Left lobe of liver (tissue), 2 donors: ENCODE data around the gene ZNF575. TPM values are rescaled to one million over a fixed set of nuclear protein-coding genes. Genes with fewer than 3 reads are reported as not detected.

ENCODE experiments used
- ATAC-seq: fragments of 200-7000 bp; cut with Tn5 transposase; one replicate; pipeline ENCODE4 v1.9.1; 2020; ENCODE audit warnings: mild to moderate bottlenecking, moderate library complexity
- DNase-seq: peaks from one replicate; pipeline ENCODE4 v3.0.0-alpha.2; 2020; ENCODE audit warnings: low spot score
- total RNA-seq: library from RNA; stranded (reverse); gene quantifications from one replicate; pipeline ENCODE4 v1.2.1, GENCODE V29; 2021
- donor health status: DM: no; HTN: no; CAD: no; lungs with moderate emphysema.
- donor health status: DM: no; HTN: yes; CAD: no.

The ZNF575 gene, protein sequence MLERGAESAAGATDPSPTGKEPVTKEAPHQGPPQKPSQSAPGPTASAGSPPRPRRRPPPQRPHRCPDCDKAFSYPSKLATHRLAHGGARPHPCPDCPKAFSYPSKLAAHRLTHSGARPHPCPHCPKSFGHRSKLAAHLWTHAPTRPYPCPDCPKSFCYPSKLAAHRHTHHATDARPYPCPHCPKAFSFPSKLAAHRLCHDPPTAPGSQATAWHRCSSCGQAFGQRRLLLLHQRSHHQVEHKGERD
- total RNA-seq: 1.5 TPM

DNA sequence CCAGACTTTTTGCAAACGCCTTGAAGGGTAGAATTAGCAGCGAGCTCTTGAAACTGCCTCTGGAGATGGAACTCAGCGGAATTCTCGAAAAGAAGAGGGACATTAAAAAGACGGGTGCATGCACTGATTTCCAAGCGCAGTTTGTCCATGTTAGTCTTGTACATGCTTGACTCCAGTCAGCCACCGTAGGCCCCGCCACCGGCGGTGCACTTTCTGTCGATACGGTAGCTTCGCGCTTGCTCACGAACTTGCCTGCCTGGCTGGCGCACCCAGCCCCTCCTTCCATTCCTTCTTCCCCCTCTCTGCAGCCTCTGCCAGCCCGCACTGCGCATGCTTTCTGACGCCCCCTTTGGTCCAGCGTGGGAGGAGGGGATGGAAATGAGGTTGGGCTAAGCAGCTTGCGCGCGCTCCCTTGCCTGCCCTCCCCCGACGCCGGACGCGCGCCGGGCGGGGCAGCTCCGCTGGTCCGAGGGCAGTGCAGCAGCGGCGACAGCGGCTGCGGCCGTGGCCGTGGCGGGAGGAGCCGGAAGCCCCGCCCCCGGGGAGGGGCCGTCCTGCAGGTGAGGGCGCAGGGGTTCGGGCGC is at the start of gene ZNF575:
Gene ZNF575 (plus strand): TSS at position 227 of the 584 bp plus-strand sequence. CDS start 1,235 bp downstream, outside the sequence.
- DNase-seq (peak; percentile 93), ATAC-seq (peak; percentile 83)

- ATAC-seq: no peak
- no peak for DNase-seq
These were observed 49.7 kb upstream of the ZNF575 start for GRCh38 chr19:43483281-43483680.

GRCh38 chr19:43485951-43486350 is 47.0 kb upstream of the ZNF575 start:
- DNase-seq: no peak
- no peak for ATAC-seq

DNA sequence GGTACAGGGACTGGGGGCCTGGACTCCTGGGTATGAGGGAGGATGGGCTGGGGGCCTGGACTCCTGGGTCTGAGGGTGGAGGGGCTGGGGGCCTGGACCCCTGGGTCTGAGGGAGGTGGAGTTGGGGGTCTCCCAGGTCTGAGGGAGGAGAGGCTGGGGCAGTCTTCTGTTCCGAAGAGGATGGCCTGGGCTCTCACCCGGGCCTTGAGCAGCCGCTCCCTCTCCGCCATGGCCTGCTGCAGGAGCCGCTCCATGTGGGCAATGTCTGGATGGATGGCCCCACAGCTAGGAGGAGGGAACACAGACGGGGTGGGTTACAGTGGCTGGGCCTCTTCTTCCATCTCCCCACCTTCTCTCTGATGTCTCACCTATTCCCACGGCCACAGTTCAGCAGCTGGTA is 46.6 kb upstream of the ZNF575 start:
- DNase-seq (no peak), ATAC-seq (no peak)

- ATAC-seq: no peak
- DNase-seq: no peak
These were observed 44.8 kb upstream of the ZNF575 start for GRCh38 chr19:43488179-43488578.

DNA sequence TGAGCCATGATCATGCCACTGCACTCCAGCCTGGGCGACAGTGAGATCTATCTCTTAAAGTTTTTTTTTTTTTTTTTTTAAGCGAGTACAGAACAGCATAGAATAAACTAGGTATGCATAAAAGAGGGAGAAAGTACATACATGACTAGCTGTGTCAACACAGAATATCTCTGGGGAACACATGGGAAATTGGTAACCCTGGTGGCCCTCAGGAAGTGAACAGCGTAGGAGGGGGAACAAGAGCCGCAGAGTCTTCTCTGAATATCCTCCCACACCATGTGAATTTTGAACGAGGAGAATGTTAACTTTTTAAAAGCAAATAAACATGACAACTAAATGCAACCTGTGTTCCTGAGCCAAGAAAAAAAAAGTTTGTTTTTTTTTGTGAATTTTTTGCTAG is 43.7 kb upstream of the ZNF575 start:
- DNase-seq (no peak), ATAC-seq (peak; percentile 52)

- ATAC-seq (peak; percentile 52), DNase-seq (no peak)
These were observed 42.9 kb upstream of the ZNF575 start for GRCh38 chr19:43489979-43490599.

- no peak for DNase-seq
- peak; percentile 9 for ATAC-seq
These were observed 42.2 kb upstream of the ZNF575 start for GRCh38 chr19:43490759-43491158.

GRCh38 chr19:43495082-43495481 is 37.9 kb upstream of the ZNF575 start:
- no peak for ATAC-seq
- no peak for DNase-seq

- DNase-seq (no peak), ATAC-seq (no peak)
These were observed 36.0 kb upstream of the ZNF575 start for GRCh38 chr19:43496960-43497359.

- peak; percentile 52 for DNase-seq
- peak; percentile 69 for ATAC-seq
These were observed 34.6 kb upstream of the ZNF575 start for GRCh38 chr19:43498233-43498842.

GRCh38 chr19:43499042-43499441 is 33.9 kb upstream of the ZNF575 start:
- ATAC-seq: peak; percentile 81
- DNase-seq: peak; percentile 93

- ATAC-seq (no peak), DNase-seq (no peak)
These were observed 31.1 kb upstream of the ZNF575 start for GRCh38 chr19:43501661-43502418.

DNA sequence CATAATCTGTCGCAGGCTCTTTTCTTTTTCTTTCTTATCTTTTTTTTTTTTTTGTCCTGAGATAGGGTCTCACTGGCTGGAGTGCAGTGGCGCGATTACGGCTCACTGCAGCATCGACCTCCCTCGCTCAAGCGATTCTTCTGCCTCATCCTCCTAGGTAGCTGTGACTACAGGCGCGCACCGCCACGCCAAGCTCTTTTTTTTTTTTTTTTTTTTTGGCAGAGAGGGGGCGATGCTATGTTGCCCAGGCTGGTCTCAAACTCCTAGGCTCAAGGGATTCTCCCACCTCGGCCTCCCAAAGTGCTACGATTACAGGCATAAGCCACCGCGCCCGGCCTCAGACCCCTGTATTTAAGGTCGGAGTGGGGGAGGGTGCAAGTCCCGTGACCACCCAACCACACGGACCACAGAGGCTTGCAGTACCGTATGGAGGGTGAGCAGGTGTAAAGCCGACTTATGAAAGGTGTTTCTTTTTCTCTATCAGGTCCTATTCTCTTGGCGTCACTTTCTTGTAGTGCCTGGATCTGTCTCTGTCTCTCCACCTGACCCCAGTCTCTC is 30.5 kb upstream of the ZNF575 start:
- no peak for ATAC-seq
- DNase-seq: no peak

- peak; percentile 93 for ATAC-seq
- peak; percentile 99 for DNase-seq
These were observed 29.2 kb upstream of the ZNF575 start for GRCh38 chr19:43503501-43504425.

GRCh38 chr19:43504426-43505185 is 28.4 kb upstream of the ZNF575 start, which contains the start of gene PHLDB3:
PHLDB3 (minus strand) TSS chr19:43504746; CDS start chr19:43504118, 628 bp downstream.
- peak; percentile 59 for DNase-seq
- ATAC-seq: peak; percentile 48

DNA sequence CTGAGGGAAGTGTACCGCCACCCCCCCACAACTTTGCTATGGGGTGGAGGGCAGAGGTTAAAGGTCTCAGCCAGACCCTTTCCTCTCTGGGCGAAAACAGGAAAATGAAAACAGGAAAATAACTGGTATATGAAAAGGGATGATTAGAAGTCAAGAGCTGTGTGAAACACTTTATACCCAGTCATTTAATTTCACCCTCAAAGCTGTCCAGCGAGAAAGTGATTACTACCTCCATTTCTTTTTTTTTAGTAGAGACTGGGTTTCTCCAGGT is 27.9 kb upstream of the ZNF575 start:
- ATAC-seq (no peak), DNase-seq (no peak)

DNA sequence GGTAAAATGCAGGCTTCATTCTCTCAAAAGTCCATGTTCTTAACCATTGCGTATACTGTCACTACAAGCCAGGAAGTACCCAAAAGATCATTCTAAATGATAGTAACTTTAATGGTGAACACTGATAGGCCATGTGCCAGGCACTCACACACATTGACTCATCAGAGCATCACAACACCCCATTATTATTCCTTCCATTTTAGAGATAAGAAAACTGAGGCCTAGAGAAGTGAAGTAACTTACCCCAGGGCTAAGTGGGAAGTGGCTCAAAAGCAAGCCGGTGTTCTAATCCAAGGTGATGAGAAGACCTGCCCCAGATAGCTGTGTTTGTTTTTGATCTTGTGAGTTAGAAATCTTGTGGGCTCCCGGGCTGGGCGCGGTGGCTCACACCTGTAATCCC is 27.0 kb upstream of the ZNF575 start:
- DNase-seq: no peak
- no peak for ATAC-seq

- DNase-seq (no peak), ATAC-seq (no peak)
These were observed 26.4 kb upstream of the ZNF575 start for GRCh38 chr19:43506629-43507028.
